Transverse colon (tissue), 4 donors: ENCODE data around the gene RPL6.

Experiments used
- POLR2A ChIP-seq: fragments of 450-650 bp; IDR thresholded peaks from one replicate; pipeline ENCODE4 v1.6.1; 2016; ENCODE audit warnings: antibody characterized with exemption, mild to moderate bottlenecking, moderate library complexity
- POLR2AphosphoS5 ChIP-seq, 3 donors: sonication (generic); formaldehyde crosslinking; IDR thresholded peaks; one replicate each; pipeline ENCODE4 v1.6.1; 2016; ENCODE audit warnings: antibody characterized with exemption in 3 of 3
- TF ChIP-seq, protein P1 (sequence below), 5 experiments: fragments of 200-600 bp in 3 of 5; fragments of 450-650 bp in 2 of 5; sonication (generic) in 3 of 5; IDR thresholded peaks; 1 replicate in 2 of 5; 2 replicates in 3 of 5; pipeline ENCODE4 v1.5.1; 2016 to 2017; ENCODE audit warnings: antibody characterized with exemption in 5 of 5, inconsistent platforms in 3 of 5, mild to moderate bottlenecking in 2 of 5, moderate library complexity in 1 of 5

DNA sequence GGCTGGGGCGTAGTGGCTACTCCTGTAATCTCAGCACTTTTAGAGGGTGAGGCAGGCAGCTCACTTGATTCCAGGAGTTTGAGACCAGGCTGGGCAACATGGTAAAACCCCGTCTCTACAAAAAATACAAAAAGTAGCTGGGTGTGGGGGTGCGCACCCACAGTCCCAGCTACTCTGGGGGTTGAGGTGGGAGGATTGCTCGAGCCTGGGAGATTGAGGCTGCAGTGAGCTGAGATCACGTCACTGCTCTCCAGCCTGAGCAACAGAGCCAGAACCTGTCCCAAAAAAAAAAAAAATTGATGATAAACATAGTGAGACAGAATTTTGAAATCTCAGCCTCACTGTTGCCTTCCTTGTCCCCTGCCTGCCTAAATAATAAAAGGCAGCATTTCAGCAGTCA, 49.3 kb upstream of the RPL6 start:
- no peak for TF ChIP-seq POLR2AphosphoS5 (IDR thresholded peaks at IDR 0.05)
- no peak for TF ChIP-seq POLR2A
- TF ChIP-seq, protein P1, sequence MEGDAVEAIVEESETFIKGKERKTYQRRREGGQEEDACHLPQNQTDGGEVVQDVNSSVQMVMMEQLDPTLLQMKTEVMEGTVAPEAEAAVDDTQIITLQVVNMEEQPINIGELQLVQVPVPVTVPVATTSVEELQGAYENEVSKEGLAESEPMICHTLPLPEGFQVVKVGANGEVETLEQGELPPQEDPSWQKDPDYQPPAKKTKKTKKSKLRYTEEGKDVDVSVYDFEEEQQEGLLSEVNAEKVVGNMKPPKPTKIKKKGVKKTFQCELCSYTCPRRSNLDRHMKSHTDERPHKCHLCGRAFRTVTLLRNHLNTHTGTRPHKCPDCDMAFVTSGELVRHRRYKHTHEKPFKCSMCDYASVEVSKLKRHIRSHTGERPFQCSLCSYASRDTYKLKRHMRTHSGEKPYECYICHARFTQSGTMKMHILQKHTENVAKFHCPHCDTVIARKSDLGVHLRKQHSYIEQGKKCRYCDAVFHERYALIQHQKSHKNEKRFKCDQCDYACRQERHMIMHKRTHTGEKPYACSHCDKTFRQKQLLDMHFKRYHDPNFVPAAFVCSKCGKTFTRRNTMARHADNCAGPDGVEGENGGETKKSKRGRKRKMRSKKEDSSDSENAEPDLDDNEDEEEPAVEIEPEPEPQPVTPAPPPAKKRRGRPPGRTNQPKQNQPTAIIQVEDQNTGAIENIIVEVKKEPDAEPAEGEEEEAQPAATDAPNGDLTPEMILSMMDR (IDR thresholded peaks at IDR 0.05), result no peak
